Placental epithelial cell (primary cell): ENCODE measurements around the gene TESPA1. TPM values are rescaled to one million over a fixed set of nuclear protein-coding genes. Genes with fewer than 3 reads are reported as not detected.

ENCODE experiments used
- total RNA-seq: library from RNA; depleted of rRNA; stranded (reverse); fragments of >200 nt; gene quantifications from 2 replicates; pipeline ENCODE4 v1.2.3, GENCODE V29; 2012

The TESPA1 gene
- not detected in 2 replicates for total RNA-seq

GRCh38 chr12:54984658-54985376 lies at the start of gene TESPA1:
Gene TESPA1 (minus strand): TSS chr12:54984762. CDS start chr12:54974562, 10,200 bp downstream.

GRCh38 chr12:55019784-55020183 lies 35.2 kb upstream of the TESPA1 start, which contains the start of gene NEUROD4:
Gene NEUROD4 (plus strand): TSS chr12:55019974. CDS start chr12:55026440, 6,466 bp downstream.

Other genes with a start within 250 kb of the TESPA1 start
- not detected in 2 replicates for gene MUCL1, start 130.2 kb downstream of the TESPA1 start, total RNA-seq
- gene NEUROD4, start 35.2 kb upstream of the TESPA1 start, total RNA-seq: not detected in 2 replicates
- gene OR9K2, start 141.6 kb upstream of the TESPA1 start, total RNA-seq: not detected in 2 replicates
- not detected in 2 replicates for gene OR10A7, start 236.3 kb upstream of the TESPA1 start, total RNA-seq